ENCODE measurements around the gene CENPX.

Gene CENPX

DNA sequence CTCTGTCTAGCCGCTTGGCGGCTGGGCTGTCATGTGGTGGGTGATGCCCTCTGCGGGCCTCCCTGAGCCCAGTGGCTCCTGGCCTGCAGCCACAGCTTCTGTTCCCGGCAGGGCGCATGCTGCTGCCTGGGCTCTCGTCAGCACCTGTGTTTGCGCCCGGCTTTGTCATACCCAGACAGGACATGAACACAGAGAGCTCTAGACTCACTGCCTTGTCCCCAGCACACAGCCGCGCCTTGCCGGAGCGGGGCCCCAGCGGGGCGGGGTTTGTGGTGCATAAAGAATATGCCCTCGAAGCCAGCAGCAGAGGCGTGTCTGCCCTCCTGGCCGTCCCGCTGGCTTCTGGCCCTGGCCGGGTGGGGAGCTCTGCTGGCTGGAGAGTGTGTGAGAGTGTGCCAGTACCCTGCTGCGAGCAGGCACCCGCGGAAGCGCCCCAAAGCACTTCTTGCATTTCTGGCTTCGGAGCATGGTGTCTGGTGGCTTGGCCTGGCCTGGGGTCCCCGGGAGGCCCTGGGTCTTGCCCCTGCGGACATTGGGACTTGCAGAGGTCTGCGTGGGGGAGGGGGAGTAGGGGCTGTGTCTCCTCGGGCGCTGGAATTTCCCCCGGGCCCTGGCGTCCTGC, 30.9 kb downstream of the CENPX start:
- DNase-seq, result peak; percentile 91
- TF ChIP-seq, protein P1, sequence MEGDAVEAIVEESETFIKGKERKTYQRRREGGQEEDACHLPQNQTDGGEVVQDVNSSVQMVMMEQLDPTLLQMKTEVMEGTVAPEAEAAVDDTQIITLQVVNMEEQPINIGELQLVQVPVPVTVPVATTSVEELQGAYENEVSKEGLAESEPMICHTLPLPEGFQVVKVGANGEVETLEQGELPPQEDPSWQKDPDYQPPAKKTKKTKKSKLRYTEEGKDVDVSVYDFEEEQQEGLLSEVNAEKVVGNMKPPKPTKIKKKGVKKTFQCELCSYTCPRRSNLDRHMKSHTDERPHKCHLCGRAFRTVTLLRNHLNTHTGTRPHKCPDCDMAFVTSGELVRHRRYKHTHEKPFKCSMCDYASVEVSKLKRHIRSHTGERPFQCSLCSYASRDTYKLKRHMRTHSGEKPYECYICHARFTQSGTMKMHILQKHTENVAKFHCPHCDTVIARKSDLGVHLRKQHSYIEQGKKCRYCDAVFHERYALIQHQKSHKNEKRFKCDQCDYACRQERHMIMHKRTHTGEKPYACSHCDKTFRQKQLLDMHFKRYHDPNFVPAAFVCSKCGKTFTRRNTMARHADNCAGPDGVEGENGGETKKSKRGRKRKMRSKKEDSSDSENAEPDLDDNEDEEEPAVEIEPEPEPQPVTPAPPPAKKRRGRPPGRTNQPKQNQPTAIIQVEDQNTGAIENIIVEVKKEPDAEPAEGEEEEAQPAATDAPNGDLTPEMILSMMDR (IDR thresholded peaks at IDR 0.05; ENCODE audit: low read depth, low read length), result peak; percentile 17; the same call in 1 of the 2 replicates
- Histone ChIP-seq H3K36me3 (no peaks in the 10 kb centered on the region; the same call in none of the 2 replicates), H3K9me3 (no peaks in the 10 kb centered on the region), H3K4me3 (ENCODE audit: low read depth, low read length) (peak overlapping the region; percentile 18), H3K4me1 (peaks cover 23% of the 10 kb centered on the region), H3K27me3 (no peaks in the 10 kb centered on the region)

DNA sequence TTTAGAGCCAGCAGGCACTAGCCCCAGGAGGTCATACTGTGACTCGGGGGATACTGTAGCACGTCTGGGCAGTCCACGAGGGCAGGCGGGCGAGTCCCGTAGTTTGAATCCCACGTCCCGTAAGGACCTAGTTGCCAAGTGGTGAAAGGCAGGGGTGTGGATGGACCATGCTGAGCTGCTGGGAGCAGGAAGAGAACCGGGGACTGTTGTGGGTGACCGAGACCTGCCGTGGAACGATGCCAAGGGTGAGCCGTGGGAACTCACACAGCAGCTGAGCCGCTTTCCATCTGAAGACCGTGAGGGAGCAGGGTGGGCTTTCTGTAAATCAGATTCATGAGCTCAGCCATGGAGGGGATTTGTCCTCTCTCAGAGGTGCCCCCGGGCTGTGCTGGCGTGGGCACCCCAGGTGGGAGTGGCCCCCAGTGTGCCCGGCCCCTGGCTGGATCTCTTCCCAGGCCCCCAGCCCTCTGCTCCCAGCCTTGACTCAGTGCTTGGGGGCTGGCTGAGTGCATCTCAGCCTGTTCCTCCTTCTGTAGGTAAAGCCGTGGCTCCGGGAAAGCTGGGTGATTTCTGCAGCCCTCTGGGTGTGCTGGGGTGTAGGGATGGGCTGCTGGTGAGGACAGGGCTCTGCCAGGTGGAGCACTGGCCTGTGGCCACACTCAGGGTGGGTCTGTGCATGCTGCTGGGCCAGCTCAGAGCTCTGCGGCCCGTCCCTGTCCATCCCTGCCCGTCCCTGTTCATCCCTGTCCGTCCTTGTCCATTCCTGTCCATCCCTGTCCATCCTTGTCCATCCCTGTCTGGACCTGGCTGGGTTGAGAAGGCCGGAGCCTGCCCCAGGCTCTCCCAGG, 31.6 kb downstream of the CENPX start:
- no peak overlapping the region for H3K4me3 ChIP-seq (ENCODE audit: low read depth, low read length)
- H3K4me1 ChIP-seq, result peaks cover 23% of the 10 kb centered on the region
- H3K27me3 ChIP-seq, result no peaks in the 10 kb centered on the region
- TF ChIP-seq, protein P1 (IDR thresholded peaks at IDR 0.05; ENCODE audit: low read depth, low read length), result no peak
- H3K36me3 ChIP-seq, result peaks cover 4% of the 10 kb centered on the region
- H3K9me3 ChIP-seq, result no peaks in the 10 kb centered on the region
- DNase-seq, result peak; percentile 18

DNA sequence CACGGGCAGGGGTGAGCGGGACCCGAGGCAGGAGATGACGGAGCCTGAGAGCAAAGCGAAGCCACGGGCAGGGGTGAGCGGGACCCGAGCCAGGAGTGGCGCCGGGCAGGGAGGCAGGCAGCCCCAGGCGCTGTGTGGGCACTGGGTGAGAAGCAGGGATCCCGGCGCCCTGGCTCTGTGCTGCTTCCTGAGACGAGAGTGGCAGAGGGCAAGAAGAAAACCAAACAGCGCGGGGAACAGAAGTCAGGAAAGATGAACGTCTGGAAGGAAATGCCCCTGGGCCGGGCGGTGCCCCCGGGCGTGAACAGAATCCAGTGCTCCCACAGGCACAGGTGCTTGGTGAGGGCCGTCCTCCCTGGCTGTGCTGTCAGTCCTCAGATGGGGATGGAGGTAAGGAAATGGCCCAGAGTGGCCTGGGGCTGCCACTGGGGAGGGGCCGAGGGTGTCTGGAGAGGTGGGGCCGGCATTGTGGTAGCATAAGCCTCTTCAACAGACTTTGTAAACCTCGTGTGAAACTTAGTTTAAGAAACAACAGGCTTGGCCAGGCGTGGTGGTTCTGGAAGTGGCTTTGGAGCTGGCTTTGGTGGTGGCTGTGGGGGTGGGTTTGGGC, 35.4 kb downstream of the CENPX start:
- Histone ChIP-seq H3K27me3 (no peaks in the 10 kb centered on the region), H3K4me3 (ENCODE audit: low read depth, low read length) (no peak overlapping the region), H3K4me1 (peaks cover 16% of the 10 kb centered on the region), H3K9me3 (no peaks in the 10 kb centered on the region), H3K36me3 (peaks cover 19% of the 10 kb centered on the region)
- DNase-seq, result no peak
- TF ChIP-seq, protein P1 (IDR thresholded peaks at IDR 0.05; ENCODE audit: low read depth, low read length), result no peak

DNA sequence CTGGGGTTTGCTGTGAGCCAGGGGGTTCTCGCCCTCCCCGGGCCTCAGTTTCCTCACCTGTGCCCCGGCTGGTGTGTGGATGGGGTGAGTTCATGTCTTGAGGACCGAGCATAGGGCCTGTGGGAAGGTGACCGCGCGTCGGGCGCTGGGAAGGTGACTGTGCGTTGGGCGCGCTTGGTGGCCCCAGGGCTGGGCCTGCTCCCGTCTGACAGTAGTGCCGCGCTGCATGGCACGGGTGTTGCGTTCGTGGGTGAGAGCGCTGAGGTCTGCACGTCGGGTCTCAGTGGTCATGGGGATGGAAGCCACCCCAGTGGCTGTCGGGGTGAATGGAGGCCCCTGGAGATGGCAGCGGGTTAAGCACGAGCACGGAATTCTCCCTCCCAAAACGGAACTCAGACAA, 36.1 kb downstream of the CENPX start:
- H3K4me3 ChIP-seq (ENCODE audit: low read depth, low read length), result no peak overlapping the region
- TF ChIP-seq, protein P1 (IDR thresholded peaks at IDR 0.05; ENCODE audit: low read depth, low read length), result no peak
- H3K27me3 ChIP-seq, result no peaks in the 10 kb centered on the region
- peak; percentile 9 for DNase-seq
- H3K36me3 ChIP-seq, result peaks cover 19% of the 10 kb centered on the region
- peaks cover 9% of the 10 kb centered on the region for H3K4me1 ChIP-seq
- no peaks in the 10 kb centered on the region for H3K9me3 ChIP-seq

DNA sequence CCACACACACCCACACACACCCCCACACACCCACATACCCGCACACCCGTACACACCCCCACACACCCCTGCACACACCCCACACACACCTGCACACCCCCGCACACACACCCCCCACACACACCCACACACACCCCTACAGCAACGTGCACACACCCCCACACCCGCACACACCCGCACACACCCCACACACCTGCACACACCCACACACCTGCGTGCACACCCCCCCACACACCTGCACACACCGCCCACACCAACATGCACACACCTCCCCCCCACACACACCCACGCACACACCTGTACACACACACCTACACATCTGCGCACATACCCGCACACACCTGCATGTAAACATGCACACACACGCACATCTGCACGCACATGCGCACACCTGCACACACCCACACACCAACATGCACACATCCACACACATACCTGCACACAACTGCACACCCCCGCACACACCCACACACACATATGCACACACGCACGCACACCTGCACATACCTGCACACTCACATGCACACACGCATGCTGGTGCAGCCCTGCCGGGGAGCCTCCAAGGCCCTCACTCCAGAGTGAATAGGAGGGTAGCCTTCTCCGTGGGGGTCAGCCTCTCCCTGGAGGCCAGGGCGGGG, 37.8 kb downstream of the CENPX start:
- TF ChIP-seq, protein P1 (IDR thresholded peaks at IDR 0.05; ENCODE audit: low read depth, low read length), result no peak
- DNase-seq, result peak; percentile 9
- H3K4me1 ChIP-seq, result no peaks in the 10 kb centered on the region

More for the DNA sequence above, 37.8 kb downstream of the CENPX start:
- no peak overlapping the region for H3K4me3 ChIP-seq (ENCODE audit: low read depth, low read length)
- no peaks in the 10 kb centered on the region for H3K9me3 ChIP-seq
- peaks cover 26% of the 10 kb centered on the region for H3K36me3 ChIP-seq
- H3K27me3 ChIP-seq, result no peaks in the 10 kb centered on the region

Measured in BE2C (cell line).